ENCODE measurements around the gene TBC1D2B. TPM values are rescaled to one million over a fixed set of nuclear protein-coding genes. Genes with fewer than 3 reads are reported as not detected.

Gene TBC1D2B
- total and polyA plus RNA-seq, 2 of the 4 experiments (the other 2 are of a cell fraction), result 17.7 to 28.3 TPM

DNA sequence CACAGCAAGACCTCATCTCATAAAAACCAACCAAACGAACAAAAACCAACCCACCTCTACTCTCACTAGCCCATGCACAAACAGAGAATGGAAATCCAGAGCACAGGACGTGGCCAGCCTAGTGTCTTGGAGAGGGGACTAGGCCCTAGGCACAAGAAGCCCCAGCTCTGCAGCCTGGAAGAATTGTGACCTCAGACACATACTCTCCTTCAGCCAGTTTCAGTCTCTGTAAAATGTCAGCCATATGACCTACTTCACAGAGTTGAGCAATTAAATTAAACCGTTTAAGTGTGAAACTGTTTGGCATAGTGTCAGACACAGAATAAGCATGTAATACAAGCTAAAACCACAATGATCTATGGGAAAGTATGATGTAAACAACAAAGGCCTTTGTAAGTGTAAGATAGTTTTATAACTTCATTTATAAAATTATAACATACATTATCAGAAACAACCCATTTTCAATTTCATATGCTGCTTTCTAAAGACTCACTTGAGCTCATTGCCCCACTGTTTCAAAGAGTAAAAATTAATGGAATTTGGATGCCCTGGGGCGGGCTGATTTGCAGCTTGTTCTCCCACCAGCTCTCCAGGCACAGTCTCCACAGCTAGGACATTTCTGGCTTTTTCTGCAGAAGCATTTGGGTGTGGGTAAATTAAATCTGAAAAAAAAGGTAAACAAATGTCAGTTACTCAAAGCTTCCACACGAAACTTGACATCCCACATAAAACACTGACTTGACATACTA, 32.9 kb downstream of the TBC1D2B start:
- CTCF ChIA-PET, result no interaction called here

More for the DNA sequence above, 32.9 kb downstream of the TBC1D2B start:
- dilution Hi-C loops (cut with HindIII; ENCODE audit: low sequenced_read_pairs, unreplicated experiment) (no loop called here), in situ Hi-C loops (cut with MboI; ENCODE audit: low sequenced_read_pairs) (no loop called here), intact Hi-C loops (cut with micrococcal nuclease) (loop anchor here (5.0 kb wide), 1 partner anchor 37 kb away; no protein-coding TSS in a partner anchor)
- no peak overlapping the region for H4K5ac ChIP-seq (ENCODE audit: low read depth, low read length)
- H3K9ac ChIP-seq (ENCODE audit: low read depth, low read length), result no peak overlapping the region
- H3K56ac ChIP-seq (ENCODE audit: extremely low read depth, insufficient read depth, low read length), result no peak overlapping the region
- no peak overlapping the region for H3K4me2 ChIP-seq (ENCODE audit: low read depth, low read length)
- no peak overlapping the region for H4K91ac ChIP-seq (ENCODE audit: insufficient read depth, low read depth, low read length)
- H3K36me3 ChIP-seq (ENCODE audit: control insufficient read depth, insufficient read depth, low read length), result peaks cover 30% of the 10 kb centered on the region
- no peak overlapping the region for H3K4me3 ChIP-seq (ENCODE audit: insufficient read depth, low read depth, low read length)
- no TSS peak for BruUV-seq (replicated peaks)
- no peak overlapping the region; the same call in 1 of the 2 replicates for H3K4ac ChIP-seq (ENCODE audit: low read depth, low read length)
- H4K20me1 ChIP-seq (ENCODE audit: insufficient read depth, low read length), result peaks cover 60% of the 10 kb centered on the region
- peaks cover 46 to 66% of the 10 kb centered on the region in 2 experiments for H3K79me1 ChIP-seq (ENCODE audit: low read depth in 1 of 2, low read length in 2 of 2)
- H2AFZ ChIP-seq (replicated peaks; ENCODE audit: low read length, poor library complexity), result no peak overlapping the region
- no peak overlapping the region for H2BK20ac ChIP-seq (ENCODE audit: low read depth, low read length)
- H3K9me1 ChIP-seq (ENCODE audit: insufficient read depth, low read length), result peaks cover 33% of the 10 kb centered on the region
- POLR2A ChIA-PET (ENCODE audit: unreplicated experiment), result no interaction called here
- 0 out of 4 replicates have a peak overlapping the region, but pooled peaks of 1 of the 2 experiments have one; percentile 2 for H4K8ac ChIP-seq (ENCODE audit: low read depth in 2 of 2, low read length in 2 of 2)
- H2BK5ac ChIP-seq (ENCODE audit: low read depth, low read length, poor library complexity, severe bottlenecking), result peak overlapping the region; percentile 4
- ATAC-seq (ENCODE audit: low read depth), result peak; percentile 34; the same call in 1 of the 2 replicates
- no CpG with 5 or more reads among the region's 5 CpGs for WGBS, 2 experiments (ENCODE audit: extremely low coverage in 2 of 2, insufficient read length in 1 of 2)
- no peak overlapping the region for H2BK120ac ChIP-seq (ENCODE audit: low read depth, low read length)
- no peak overlapping the region for H2BK15ac ChIP-seq (ENCODE audit: low read depth, low read length)
- no peaks in the 10 kb centered on the region for H3K27me3 ChIP-seq (ENCODE audit: control insufficient read depth, insufficient read depth, low read length)
- no peaks in the 10 kb centered on the region for H3K9me3 ChIP-seq (ENCODE audit: control insufficient read depth, insufficient read depth, low read length)
- no peak for TF ChIP-seq MAZ (IDR thresholded peaks at IDR 0.05; ENCODE audit: borderline replicate concordance, low read depth, low read length)
- no peak for TF ChIP-seq NFE2L2 (IDR thresholded peaks at IDR 0.05; ENCODE audit: low read depth, low read length)
- TF ChIP-seq RCOR1 (IDR thresholded peaks at IDR 0.05; ENCODE audit: insufficient replicate concordance, low read length), result no peak
- no peak for TF ChIP-seq MAFK (IDR thresholded peaks at IDR 0.05; ENCODE audit: low read depth, low read length)
- TF ChIP-seq RFX5 (IDR thresholded peaks at IDR 0.05; ENCODE audit: low read depth, low read length), result no peak
- TF ChIP-seq, protein P1, sequence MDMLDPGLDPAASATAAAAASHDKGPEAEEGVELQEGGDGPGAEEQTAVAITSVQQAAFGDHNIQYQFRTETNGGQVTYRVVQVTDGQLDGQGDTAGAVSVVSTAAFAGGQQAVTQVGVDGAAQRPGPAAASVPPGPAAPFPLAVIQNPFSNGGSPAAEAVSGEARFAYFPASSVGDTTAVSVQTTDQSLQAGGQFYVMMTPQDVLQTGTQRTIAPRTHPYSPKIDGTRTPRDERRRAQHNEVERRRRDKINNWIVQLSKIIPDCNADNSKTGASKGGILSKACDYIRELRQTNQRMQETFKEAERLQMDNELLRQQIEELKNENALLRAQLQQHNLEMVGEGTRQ (IDR thresholded peaks at IDR 0.05; ENCODE audit: low read depth, low read length), result no peak
- 0 out of 2 replicates have a peak overlapping the region, but pooled peaks have one; percentile 17 for H2AK5ac ChIP-seq (ENCODE audit: low read depth, low read length)
- peaks cover 23% of the 10 kb centered on the region for H3K4me1 ChIP-seq (ENCODE audit: control insufficient read depth, insufficient read depth, low read length)
- H2AK9ac ChIP-seq (replicated peaks; ENCODE audit: low read depth, low read length, poor library complexity), result no peak overlapping the region
- H3K27ac ChIP-seq (ENCODE audit: insufficient read depth, low read length), result no peak overlapping the region
- no peak for DNase-seq
- H3K14ac ChIP-seq (replicated peaks; ENCODE audit: low read depth, low read length), result no peak overlapping the region
- H3K18ac ChIP-seq (ENCODE audit: low read depth, low read length), result no peak overlapping the region
- no peak overlapping the region for H3K23ac ChIP-seq (ENCODE audit: low read depth, low read length)

All from IMR-90 (cell line).